Cortex of kidney (tissue), 1 donor: Measurements from ENCODE around the gene OR5A2.
"Not testable (repeated sequence)": the region's sequence is repeated elsewhere in the genome, so short reads cannot be mapped to it uniquely, and the experiment has no call there.

Experiments used
- DNase-seq: peaks from one replicate; lab custom pipeline; 2025; lab: John Stamatoyannopoulos, UW

The OR5A2 gene, protein sequence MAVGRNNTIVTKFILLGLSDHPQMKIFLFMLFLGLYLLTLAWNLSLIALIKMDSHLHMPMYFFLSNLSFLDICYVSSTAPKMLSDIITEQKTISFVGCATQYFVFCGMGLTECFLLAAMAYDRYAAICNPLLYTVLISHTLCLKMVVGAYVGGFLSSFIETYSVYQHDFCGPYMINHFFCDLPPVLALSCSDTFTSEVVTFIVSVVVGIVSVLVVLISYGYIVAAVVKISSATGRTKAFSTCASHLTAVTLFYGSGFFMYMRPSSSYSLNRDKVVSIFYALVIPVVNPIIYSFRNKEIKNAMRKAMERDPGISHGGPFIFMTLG

DNA sequence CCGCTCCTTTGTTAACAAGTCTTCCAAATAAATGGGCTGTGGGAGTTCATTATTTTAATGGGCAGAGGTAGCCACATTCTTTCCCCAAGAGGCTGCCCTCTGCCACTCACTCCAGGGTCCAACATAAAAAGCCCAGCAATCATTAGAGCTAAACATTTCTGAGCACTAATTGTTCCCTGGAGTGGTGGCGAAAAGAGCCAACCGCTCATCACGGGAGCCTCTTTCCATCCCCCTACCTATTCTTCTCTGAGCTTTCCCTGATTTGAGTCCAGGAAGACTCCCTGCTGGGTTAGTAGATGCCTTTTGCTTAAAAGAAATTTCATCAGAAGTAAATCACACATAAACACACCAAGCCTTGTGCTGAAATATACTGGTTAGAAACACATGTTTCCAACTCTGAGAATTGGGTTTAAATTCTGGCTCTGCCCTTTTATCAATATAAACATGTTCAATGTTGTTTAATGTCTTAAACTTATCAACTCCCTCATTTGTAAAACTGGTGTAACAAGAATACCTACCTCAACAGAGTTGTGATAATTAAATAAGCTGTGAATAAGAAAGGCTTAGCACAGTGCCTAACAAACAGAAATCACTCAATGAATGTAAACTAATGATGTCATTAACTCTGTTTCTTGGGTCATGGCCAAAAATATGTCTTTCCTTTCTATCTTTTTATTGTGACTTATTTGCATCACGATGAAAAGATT, at the start of gene OR5A2:
Gene OR5A2 (minus strand): TSS at position 53 of the 707 bp plus-strand sequence. CDS start 3,460 bp downstream, outside the sequence.
- no peak for DNase-seq

DNA sequence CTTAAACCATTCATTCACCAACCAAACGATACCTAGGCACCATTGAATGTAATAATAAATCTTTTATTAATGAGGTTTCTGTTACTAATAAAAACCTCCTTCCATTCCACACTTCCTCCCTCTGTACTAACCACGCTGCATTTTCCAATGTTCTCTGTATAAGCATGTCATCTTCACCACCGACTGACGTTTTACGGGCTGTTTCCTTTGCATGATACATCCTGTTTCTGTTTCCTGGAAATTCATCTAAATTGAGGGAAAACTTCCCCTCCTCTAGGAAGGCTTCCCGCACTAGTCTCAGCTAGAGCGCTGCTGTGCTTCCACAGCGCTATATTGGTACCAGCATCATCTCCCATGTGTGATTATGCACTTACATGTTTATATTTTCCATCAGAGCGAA, 49.0 kb upstream of the OR5A2 start:
- DNase-seq = no peak

DNA sequence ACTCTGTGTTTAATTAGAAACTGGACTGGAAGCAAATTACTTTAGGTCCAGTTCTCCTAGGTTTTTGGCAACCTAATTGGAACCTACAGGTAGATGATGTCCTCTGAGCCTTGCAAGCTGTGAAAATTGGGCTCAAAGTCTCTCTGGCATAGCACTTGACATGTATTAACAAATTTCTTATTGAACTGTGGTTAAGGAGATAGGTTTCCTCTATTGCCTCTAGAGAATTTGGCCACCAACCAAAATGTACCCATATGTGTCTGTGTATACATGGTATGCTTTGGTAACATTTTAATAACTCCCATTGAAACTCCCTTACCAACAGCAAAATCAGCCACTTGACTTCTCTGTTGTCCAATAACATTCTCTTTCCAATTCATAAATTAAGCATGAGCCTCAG, 46.8 kb upstream of the OR5A2 start, which contains the start of gene OR4D10:
Gene OR4D10 (plus strand): TSS at position 301 of the 400 bp plus-strand sequence. CDS start 4,115 bp downstream, outside the sequence.
- no peak for DNase-seq

DNA sequence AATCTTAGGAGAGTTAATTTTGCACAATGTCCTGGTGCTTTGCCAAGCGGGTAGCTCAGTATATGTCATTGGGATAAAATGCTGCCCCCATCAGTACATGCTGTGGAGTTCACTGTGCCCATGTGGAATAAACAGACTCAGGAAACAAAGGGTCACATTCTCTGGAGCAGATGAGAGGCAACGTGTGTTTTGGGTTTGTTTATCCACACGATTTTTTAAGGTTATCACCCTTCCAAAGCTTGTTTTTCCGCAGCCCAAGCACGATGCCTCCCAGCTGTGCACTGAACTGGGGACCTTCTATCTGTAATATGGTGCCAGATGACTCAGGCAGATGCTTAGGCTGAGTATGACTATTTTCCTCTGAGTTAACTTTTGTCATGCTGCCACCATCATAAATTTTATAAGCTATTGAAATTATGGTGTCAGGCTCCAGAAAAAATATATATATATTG, 37.0 kb upstream of the OR5A2 start:
- no peak for DNase-seq

DNA sequence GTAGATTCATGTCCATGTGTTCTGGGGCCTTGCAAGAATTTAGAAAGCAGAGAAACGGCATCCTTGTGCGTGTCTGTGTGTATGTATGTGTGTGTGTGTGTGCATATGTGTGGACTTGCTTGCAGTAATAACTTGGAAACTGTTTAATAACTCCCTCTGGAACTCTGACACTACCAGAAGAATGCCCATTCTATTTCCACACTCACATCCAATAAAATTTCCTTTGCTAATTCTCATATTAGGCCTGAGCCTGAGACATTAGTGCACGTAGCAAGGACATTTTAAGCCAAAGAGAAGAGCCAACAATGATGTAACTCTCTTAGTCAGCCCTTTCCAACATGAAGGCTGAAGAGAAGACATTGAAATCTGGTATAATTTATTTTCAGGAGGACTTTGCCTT, 33.7 kb upstream of the OR5A2 start:
- no peak for DNase-seq

DNA sequence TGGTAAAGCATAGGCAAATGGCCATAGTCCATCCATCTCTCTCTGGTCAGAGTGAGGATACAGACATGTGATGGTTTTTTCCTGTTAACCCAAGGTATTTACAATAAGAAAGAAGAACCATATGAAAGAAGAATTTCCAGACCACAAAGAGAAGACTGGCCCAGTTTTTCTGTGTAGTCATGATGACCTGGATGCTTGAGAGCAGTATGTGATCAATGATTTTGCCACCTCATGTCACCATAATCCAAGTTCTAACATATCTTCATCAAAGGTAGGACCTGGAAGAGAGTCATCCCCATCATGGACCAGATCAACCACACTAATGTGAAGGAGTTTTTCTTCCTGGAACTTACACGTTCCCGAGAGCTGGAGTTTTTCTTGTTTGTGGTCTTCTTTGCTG, 30.4 kb upstream of the OR5A2 start, which contains the start of gene OR4D6:
Gene OR4D6 (plus strand): TSS at position 301 of the 400 bp plus-strand sequence. CDS start 0 bp downstream, at position 301.
- DNase-seq = no peak

DNA sequence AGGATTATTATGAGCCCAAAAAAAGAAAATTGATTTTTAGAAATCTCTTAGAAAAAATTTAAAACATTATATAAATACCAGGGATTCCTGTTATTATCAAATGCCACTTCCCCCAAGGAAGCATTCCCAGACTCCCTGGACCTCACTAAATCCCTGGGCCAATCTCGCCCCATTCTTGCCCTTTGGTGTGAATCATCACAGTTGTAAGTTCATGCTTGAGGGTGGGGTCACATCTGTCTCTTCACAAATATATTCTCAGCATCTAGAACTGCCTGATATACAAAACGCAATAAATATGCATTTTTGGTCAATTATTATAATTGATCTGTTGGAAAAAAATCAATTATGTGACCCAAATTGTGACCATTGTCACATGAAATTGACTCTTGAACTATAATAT, 22.3 kb upstream of the OR5A2 start:
- no peak for DNase-seq

DNA sequence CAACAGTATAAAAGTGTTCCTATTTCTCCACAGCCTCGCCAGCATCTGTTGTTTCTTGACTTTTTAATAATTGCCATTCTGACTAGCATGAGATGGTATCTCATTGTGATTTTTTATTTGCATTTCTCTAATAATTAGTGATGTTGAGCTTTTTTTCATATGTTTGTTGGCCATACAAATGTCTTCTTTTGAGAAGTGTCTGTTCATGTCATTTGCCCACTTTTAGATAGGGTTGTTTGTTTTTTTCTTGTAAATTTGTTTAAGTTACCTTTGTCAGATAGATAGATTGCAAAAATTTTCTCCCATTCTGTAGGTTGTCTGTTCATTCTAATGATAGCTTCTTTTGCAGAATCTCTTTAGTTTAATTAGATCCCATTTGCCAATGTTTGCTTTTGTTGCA, 19.4 kb upstream of the OR5A2 start:
- DNase-seq = not testable (repeated sequence)

DNA sequence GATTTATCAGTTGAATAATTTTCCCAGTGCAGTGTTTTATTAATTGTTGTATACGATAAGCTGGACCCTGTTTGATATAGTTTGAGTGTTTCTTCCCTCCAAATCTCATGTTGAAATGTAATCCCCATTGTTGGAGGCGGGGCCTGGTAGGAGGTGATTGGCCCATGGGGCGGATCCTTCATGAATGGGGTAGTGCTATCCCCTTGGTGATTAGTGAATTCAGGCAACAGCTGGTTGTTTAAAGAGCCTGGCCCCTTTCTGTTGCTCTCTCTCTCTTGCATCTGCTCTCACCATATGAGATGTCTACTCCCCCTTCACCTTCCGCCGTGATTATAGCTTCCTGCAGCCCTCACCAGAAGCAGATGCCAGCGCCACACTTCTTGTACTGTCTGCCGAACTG, 11.6 kb upstream of the OR5A2 start:
- no peak for DNase-seq

DNA sequence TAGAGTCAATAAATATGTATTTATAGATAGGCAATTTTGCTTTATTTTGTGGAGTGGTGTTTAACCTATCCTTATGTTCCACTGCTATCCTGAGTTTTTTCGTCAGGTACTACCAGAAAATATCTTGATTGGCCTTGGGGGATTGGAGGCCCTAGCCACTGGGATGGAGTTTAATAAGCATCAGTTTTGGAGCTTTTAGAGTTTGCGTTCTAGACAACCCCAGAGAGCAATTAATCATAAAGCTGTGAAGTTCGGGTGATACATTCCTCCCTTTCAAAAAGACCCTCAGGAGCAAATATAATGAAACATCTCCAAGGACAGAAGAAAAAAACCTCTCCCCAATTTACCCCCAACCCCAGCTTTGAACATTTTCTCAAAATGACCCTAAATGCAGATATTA, 10.0 kb upstream of the OR5A2 start, which contains the start of gene OR5A1:
Gene OR5A1 (plus strand): TSS at position 301 of the 400 bp plus-strand sequence. CDS start 6,700 bp downstream, outside the sequence.
- no peak for DNase-seq

DNA sequence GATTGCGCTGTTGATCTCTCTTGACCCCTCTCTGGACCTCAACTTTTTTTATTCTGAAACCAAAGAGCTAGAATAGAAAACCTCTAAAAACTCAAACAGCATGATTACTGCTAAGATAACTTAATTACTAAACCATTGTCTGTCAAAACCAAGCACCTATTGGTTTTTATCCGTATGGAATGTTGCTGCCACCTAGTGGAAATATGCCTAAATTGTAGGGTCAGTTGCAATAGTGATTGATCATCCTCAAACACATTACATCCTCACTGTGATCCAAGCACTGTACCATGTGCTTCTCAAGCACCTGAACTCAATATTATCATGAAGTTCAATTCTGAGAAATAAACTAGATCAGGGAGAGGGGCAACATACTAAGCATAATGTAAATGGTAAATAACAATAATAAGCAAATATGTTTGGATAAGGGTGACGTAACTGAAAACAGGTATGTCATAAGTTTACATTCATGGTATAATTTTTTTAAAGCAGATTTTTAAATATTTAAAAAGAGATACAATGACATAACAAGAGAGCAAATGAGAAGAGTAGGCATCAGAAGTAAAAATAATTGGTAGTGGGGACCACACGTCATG, 3.8 kb upstream of the OR5A2 start:
- DNase-seq = no peak

DNA sequence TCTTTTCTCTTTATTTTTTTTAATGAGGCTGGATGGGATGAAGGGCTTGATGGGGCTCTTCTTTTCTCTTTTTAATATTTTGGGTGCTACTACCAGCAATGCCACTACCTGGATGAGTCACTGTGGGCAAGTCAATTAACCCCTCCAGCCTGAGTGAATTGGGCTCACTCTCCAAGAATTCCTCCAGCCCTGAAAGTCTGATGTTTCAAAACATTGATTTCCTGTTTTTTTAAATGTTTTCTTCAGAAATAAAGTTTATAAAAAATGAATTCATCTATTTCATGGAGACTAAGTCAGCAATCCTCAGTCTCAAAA, 812 bp upstream of the OR5A2 start:
- DNase-seq = no peak

DNA sequence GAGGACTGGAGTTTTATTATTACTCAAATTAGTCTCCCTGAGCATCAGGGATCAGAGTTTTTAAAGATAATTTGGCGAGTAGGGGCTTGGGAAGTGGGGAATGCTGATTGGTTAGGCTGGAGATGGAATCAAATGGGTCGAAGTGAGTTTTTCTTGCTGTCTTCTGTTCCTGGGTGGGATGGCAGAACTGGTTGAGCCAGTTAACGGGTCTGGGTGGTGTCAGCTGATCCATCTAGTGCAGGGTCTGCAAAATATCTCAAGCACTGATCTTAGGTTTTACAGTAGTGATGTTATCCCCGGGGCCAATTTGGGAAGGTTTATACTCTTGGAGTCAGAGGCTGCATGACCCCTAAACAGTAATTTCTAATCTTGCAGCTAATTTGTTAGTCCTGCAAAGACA, 1.1 kb downstream of the OR5A2 start:
- no peak for DNase-seq

DNA sequence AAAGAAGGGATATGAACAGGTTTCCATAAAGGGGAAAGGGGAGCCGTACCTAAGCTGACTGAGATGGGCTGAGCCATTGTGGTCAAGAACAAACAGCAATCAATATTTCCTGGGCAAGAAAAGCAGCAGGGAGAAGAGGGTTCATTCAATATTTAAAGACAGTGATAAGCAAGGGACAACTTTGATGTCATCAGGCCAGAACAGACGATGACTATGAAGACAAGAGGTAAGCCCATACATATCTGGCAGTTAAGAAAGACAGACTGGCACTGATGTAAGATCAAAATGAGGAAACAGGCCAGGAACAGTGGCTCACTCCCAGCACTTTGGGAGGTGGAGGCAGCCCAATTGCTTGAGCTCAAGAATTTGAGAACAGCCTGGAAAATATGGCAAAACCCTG, 2.4 kb downstream of the OR5A2 start:
- no peak for DNase-seq

DNA sequence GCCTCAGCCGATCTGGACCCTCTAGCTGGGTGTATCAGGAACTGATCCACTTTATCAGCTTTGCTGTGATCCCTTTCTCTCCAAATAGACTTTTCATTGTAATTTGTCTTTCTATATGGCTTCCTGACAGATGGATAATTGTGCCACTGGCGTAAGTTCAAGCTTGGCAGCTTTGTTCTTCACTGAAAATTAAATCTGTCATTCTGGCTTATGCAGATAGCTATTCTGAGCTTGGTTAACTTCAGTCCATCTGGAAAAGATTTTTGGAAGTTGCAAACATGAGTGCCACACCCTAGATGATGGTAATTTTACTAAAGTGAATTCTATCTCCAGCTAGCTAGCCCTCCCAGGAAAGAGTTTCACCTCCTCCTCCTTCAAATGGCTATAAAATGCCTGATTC, 8.1 kb downstream of the OR5A2 start:
- no peak for DNase-seq

DNA sequence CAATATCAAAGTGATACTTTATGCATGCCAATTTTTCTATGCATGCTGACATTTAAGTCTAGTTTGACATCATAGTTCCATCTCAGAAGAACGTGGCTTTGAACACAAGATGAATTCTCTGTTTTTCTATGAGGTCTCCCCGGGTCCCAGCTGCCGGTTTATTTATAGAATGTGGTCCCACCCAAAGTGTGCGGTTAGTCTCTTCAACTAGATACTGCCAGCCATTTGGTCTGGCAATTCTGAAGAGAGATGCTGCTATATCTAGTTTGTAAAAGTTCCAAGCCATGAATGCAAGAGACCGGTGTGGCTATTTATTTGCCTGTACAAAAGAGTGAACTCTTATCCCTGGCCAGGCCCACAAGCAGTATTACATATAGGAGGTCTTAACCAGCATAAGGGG, 9.2 kb downstream of the OR5A2 start:
- no peak for DNase-seq

DNA sequence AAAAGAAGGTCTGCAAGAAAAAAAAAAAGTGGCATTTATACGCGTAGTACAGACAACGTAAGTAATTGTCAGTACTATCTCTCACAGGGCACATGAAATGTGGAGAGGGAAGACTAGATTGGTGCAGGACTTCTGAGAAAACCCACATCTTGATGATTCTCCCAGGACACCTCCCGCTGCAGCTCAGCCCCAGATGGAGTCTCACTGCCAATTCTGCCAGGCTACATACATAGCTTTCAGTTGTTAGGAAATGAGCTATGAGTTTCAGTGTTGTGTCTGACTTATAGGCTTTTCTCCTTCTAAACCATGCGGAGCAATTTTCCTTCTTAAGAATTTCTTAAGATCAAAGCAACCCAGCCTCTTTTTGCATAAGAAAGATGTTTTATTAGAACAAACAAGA, 9.6 kb downstream of the OR5A2 start:
- no peak for DNase-seq

DNA sequence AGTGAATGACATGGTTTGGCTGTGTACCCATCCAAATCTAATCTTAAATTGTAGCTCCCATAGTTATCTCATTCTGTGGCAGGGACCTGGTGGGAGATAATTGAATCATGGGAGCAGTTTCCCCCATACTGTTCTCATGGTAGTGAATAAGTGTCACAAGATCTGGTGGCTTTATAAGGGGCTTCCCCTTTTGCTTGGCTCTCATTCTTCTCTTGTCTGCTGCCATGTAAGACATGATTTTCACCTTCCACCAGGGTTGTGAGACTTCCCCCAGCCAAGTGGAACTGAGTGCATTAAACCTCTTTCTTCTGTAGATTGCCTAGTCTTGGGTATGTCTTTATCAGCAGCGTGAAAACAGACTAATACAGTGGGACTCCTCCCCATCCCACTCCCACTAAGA, 11.1 kb downstream of the OR5A2 start:
- no peak for DNase-seq

DNA sequence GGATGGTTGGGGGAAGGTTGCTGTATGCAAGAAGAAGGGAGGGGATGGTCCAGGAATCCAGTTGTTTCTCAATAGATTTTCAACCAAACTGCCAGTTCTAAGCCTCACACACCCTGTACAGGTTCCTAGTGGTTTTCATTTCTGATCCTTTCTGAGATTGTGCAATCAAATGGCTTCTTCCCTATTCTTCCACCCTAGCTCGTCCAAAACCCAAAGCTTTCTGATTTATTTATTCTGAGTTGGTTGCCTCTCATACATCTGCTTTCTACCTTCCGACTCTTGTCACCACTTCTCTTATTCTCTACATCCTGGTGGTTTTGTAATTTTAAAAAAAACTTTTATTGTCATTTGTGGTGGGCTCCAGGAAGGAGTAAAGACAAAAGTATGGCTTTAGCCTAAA, 12.6 kb downstream of the OR5A2 start:
- DNase-seq = no peak

DNA sequence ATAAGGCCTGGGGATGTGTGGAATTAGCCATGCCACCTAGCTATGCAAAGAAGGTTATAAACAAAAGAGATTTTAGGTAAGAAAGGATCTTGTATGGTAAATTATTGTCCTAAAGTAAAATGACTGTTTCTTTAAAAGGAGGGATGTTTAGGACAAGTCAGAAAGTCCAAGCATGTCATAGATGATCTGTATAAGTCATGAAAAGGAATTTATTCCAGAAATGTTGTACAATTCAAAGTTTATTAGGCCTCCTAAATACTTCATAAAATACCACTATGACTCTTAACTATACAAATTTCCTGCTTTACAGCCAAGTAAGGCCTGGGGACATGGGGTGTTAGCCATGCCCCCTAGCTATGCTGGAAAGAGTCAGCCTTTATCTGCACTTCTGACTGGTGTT, 22.7 kb downstream of the OR5A2 start:
- DNase-seq = no peak

DNA sequence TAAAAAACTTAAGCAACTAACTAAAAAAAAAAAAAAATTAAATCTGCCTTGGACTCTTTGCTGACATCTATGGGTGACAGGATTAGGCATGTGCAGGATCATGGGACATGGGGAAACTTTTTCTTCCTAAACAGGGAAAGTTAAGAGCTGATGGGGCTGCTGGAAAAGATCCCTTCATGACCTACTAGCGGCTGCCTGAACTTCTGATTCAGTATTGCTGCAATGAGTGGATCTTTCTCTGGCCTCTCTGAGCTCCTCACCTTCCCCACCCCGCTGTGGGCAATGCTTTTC, 25.0 kb downstream of the OR5A2 start:
- DNase-seq = no peak

DNA sequence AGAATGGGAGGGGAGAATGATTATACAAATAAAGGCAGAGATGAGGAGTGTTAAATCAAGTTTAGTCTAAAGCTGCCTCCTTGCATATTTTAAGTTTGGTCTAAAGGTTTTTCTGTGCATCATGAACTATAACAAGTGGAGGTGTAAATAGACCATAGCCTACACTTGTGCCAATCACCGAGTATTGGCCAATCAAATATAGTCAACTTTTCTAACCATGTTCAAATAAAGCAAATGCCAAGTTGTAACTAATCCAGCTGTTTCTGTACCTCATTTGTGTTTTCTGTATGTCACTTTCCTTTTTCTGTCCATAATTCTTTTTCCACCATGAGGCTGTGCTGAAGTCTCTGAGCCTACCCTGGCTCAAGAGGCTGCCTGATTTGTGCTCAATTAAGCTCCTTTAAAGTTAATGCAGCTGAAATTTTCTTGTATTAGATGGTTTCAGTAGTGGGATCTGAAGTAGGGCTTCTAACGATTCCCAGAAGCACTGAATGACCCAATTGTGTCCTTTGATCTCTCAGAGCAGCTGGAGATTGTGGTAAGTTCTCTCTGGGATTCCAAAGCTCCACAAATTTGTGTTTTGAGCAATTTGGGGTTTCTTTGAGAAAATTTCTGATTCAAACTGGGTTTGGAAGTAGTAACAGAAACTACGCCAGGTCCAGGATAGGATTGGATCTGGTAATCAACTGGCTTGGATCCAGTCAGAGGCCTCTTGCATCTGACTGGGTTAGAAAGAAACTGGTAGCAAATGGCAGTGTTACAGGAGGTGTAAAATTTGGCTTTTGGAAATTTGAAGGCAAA, 25.6 kb downstream of the OR5A2 start:
- DNase-seq = no peak
